HepG2 (cell line): ENCODE measurements around the gene JAG1. TPM values are rescaled to one million over a fixed set of nuclear protein-coding genes. Genes with fewer than 3 reads are reported as not detected.
A peak's percentile ranks its signal among the peaks of the same experiment; 100 is the strongest.

Experiments used
- KDM5B ChIP-seq: sonication (generic); formaldehyde crosslinking; IDR thresholded peaks from 2 replicates; pipeline ENCODE4 v1.4.0; 2020; ENCODE audit warnings: missing genetic modification reagents, mild to moderate bottlenecking, borderline replicate concordance
- MAFG ChIP-seq: sonication (generic); formaldehyde crosslinking; IDR thresholded peaks from 2 replicates; pipeline ENCODE4 v1.5.1; 2020; ENCODE audit warnings: mild to moderate bottlenecking, missing genetic modification reagents
- SOX13 ChIP-seq, 3 experiments: fragments of 450-650 bp in 1 of 3; sonication (generic) in 1 of 3; formaldehyde crosslinking in 1 of 3; IDR thresholded peaks in 2 of 3; conservative IDR thresholded peaks in 1 of 3; 2 replicates each; pipeline versions ENCODE4 v1.5.0 to v1.6.1; 2016 to 2020; ENCODE audit warnings: antibody characterized with exemption in 1 of 3, mild to moderate bottlenecking in 1 of 3, missing compliant biosample characterization in 1 of 3, missing genetic modification reagents in 1 of 3, moderate library complexity in 1 of 3
- ZKSCAN8 ChIP-seq: IDR thresholded peaks from 2 replicates; pipeline ENCODE4 v1.6.1; 2016; ENCODE audit warnings: borderline replicate concordance, missing genetic modification reagents, missing compliant biosample characterization
- polyA plus RNA-seq, 8 experiments: library from polyadenylated mRNA; depleted of rRNA in 3 of 8; stranded (reverse) in 7 of 8; unstranded in 1 of 8; fragments of >200 nt; fragmentation: Illumina TruSeq in 4 of 8; extraction: Trizol in 4 of 8; gene quantifications; 2 replicates each; pipeline versions ENCODE4 v1.2.1 to v1.2.3, GENCODE V29; 2011 to 2016; ENCODE audit warnings: low read depth in 4 of 8, missing spikeins in 1 of 8, mixed read lengths in 1 of 8; ENCODE audit not compliant: insufficient read depth in 1 of 8
- total RNA-seq, 5 experiments: library from RNA; depleted of rRNA; stranded (reverse); fragments of >200 nt; fragmentation: Illumina TruSeq; extraction: Trizol; gene quantifications; 2 replicates each; pipeline ENCODE4 v1.2.3, GENCODE V29; 2016; ENCODE audit warnings: low read depth in 1 of 5
- TF ChIP-seq, protein P1 (sequence below): sonication (generic); formaldehyde crosslinking; IDR thresholded peaks from one replicate; pipeline ENCODE4 v1.5.1; 2020; ENCODE audit warnings: mild to moderate bottlenecking, missing genetic modification reagents; ENCODE audit errors: not compliant biosample characterization
- TF ChIP-seq, protein P2 (sequence below): sonication (generic); formaldehyde crosslinking; IDR thresholded peaks from 2 replicates; pipeline ENCODE4 v1.4.0; 2020; ENCODE audit warnings: missing genetic modification reagents, borderline replicate concordance

The JAG1 gene
- total and polyA plus RNA-seq, 2 of the 13 experiments (the other 11 are each of a cell fraction or from before 2014, with no cell fraction given) = 47.1 to 56.3 TPM

DNA sequence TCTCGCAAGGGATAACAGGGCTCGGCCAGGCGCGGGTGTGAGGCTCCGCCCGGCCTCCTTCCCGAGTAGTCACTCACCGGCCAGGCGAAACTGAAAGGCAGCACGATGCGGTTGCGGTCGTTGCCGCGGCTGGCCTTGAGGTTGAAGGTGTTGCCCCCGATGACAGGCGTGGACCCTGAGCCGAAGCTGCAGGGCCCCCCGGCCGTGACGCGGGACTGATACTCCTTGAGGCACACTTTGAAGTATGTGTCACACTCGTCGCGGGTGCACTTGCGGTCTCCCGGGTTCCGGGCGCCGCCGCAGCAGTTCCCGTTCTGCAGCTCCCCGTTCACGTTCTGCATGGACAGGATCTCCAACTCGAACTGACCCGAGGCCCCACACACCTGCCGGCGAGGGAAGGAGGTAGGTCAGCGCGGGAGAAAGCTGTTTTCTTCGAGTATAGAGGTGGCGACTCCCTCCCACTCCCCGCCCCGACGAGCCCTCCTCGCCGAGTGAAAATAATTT is 1.1 kb downstream of the JAG1 start (continued):
- TF ChIP-seq SOX13 (IDR thresholded peaks at IDR 0.05) (no peak), SOX13 (CRISPR knock-in tag; conservative IDR thresholded peaks at IDR 0.05 in 1 of 2, IDR thresholded peaks at IDR 0.05 in 1 of 2) (no peak; a peak in 1 of 4 replicates), KDM5B (peak; percentile 52), ZKSCAN8 (no peak), MAFG (CRISPR knock-in tag) (no peak)
- TF ChIP-seq, protein P1, sequence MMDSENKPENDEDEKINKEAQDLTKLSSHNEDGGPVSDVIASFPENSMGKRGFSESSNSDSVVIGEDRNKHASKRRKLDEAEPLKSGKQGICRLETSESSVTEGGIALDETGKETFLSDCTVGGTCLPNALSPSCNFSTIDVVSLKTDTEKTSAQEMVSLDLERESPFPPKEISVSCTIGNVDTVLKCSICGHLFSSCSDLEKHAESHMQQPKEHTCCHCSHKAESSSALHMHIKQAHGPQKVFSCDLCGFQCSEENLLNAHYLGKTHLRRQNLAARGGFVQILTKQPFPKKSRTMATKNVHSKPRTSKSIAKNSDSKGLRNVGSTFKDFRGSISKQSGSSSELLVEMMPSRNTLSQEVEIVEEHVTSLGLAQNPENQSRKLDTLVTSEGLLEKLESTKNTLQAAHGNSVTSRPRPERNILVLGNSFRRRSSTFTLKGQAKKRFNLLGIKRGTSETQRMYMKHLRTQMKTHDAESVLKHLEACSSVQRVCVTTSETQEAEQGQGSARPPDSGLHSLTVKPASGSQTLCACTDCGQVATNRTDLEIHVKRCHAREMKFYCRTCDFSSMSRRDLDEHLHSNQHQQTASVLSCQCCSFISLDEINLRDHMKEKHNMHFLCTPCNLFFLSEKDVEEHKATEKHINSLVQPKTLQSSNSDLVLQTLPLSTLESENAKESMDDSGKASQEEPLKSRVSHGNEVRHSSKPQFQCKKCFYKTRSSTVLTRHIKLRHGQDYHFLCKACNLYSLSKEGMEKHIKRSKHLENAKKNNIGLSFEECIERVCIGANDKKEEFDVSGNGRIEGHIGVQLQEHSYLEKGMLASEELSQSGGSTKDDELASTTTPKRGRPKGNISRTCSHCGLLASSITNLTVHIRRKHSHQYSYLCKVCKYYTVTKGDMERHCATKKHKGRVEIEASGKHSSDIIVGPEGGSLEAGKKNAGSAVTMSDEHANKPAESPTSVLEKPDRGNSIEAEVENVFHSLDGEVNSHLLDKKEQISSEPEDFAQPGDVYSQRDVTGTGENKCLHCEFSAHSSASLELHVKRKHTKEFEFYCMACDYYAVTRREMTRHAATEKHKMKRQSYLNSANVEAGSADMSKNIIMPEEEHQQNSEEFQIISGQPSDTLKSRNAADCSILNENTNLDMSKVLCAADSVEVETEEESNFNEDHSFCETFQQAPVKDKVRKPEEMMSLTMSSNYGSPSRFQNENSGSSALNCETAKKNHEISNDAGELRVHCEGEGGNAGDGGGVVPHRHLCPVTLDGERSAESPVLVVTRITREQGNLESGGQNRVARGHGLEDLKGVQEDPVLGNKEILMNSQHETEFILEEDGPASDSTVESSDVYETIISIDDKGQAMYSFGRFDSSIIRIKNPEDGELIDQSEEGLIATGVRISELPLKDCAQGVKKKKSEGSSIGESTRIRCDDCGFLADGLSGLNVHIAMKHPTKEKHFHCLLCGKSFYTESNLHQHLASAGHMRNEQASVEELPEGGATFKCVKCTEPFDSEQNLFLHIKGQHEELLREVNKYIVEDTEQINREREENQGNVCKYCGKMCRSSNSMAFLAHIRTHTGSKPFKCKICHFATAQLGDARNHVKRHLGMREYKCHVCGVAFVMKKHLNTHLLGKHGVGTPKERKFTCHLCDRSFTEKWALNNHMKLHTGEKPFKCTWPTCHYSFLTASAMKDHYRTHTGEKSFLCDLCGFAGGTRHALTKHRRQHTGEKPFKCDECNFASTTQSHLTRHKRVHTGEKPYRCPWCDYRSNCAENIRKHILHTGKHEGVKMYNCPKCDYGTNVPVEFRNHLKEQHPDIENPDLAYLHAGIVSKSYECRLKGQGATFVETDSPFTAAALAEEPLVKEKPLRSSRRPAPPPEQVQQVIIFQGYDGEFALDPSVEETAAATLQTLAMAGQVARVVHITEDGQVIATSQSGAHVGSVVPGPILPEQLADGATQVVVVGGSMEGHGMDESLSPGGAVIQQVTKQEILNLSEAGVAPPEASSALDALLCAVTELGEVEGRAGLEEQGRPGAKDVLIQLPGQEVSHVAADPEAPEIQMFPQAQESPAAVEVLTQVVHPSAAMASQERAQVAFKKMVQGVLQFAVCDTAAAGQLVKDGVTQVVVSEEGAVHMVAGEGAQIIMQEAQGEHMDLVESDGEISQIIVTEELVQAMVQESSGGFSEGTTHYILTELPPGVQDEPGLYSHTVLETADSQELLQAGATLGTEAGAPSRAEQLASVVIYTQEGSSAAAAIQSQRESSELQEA = no peak
- TF ChIP-seq, protein P2, sequence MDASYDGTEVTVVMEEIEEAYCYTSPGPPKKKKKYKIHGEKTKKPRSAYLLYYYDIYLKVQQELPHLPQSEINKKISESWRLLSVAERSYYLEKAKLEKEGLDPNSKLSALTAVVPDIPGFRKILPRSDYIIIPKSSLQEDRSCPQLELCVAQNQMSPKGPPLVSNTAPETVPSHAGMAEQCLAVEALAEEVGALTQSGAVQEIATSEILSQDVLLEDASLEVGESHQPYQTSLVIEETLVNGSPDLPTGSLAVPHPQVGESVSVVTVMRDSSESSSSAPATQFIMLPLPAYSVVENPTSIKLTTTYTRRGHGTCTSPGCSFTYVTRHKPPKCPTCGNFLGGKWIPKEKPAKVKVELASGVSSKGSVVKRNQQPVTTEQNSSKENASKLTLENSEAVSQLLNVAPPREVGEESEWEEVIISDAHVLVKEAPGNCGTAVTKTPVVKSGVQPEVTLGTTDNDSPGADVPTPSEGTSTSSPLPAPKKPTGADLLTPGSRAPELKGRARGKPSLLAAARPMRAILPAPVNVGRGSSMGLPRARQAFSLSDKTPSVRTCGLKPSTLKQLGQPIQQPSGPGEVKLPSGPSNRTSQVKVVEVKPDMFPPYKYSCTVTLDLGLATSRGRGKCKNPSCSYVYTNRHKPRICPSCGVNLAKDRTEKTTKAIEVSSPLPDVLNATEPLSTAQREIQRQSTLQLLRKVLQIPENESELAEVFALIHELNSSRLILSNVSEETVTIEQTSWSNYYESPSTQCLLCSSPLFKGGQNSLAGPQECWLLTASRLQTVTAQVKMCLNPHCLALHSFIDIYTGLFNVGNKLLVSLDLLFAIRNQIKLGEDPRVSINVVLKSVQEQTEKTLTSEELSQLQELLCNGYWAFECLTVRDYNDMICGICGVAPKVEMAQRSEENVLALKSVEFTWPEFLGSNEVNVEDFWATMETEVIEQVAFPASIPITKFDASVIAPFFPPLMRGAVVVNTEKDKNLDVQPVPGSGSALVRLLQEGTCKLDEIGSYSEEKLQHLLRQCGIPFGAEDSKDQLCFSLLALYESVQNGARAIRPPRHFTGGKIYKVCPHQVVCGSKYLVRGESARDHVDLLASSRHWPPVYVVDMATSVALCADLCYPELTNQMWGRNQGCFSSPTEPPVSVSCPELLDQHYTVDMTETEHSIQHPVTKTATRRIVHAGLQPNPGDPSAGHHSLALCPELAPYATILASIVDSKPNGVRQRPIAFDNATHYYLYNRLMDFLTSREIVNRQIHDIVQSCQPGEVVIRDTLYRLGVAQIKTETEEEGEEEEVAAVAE = no peak; the same call in 1 of the 2 replicates
